ENCODE data around the gene C1S. TPM values are rescaled to one million over a fixed set of nuclear protein-coding genes. Genes with fewer than 3 reads are reported as not detected.

The C1S gene
- total and polyA plus RNA-seq, 9 of the 15 experiments (the other 6 are each of a cell fraction or from before 2014, with no cell fraction given) = 0.08 to 0.84 (median 0.27) TPM

DNA sequence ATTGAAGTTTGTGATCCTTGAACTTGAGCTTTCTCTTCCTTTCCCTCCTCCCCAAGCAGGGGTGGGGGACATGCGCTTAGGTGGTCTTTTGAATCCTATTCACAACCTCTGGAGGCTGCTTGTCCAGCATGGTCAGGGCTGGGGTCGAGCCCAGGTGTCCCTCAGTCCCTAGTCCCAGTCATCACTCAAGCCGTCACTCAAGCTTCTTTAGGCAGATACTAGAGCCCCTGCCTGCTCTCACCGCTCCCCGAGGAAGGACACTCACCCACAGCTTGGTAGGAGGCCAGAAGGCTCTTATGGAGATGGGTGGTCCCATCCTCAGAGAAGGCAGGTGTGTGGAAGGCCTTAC, 49.0 kb downstream of the C1S start:
- ChIA-PET POLR2A (interaction anchor here (0.6 to 3.3 kb wide), 3 partner anchors 22 to 165 kb away, joined by 3 to 23 read pairs (median 4); partner anchors contain the start of genes C12orf57 and RNU7-1), CTCF (ENCODE audit: low intra/inter-chr PET ratio) (interaction anchor here (0.5 to 3.3 kb wide), 3 partner anchors 49 to 165 kb away, joined by 4 to 25 read pairs (median 6); partner anchors contain the start of gene C1S)
- FAIRE-seq (no peak), DNase-seq (ENCODE audit: extremely low read depth in 1 of 4, low spot score in 3 of 4) (no peak), ATAC-seq (no peak)
- no peaks in the 10 kb centered on the region for H4K20me1 ChIP-seq (replicated peaks; ENCODE audit: control insufficient read depth, insufficient read depth, low read length)
- no peaks in the 10 kb centered on the region for H3K9me1 ChIP-seq (ENCODE audit: control insufficient read depth, insufficient read depth, low read length)
- H3K4me1 ChIP-seq (replicated peaks in 1 of 2; ENCODE audit: control insufficient read depth in 2 of 2, insufficient read depth in 2 of 2, low read length in 2 of 2) = peaks cover 10 to 21% of the 10 kb centered on the region in 2 experiments
- no peaks in the 10 kb centered on the region for H3K27me3 ChIP-seq (ENCODE audit: control insufficient read depth in 2 of 2, insufficient read depth in 2 of 2, low read length in 2 of 2)
- H3K9ac ChIP-seq (ENCODE audit: insufficient read depth in 1 of 2, low read depth in 2 of 2, low read length in 2 of 2) = peak overlapping the region; percentile 80 to 89; a peak in 3 of 4 replicates
- H3K36me3 ChIP-seq (ENCODE audit: control insufficient read depth, insufficient read depth, low read length) = peaks cover 15% of the 10 kb centered on the region; the same call in 2 of the 3 replicates
- 17% methylated on average over 5 of the region's 5 CpGs for WGBS (ENCODE audit: insufficient coverage, low coverage, missing lambda C conversion rate)
- peaks cover 3% of the 10 kb centered on the region for H3K9me3 ChIP-seq (replicated peaks; ENCODE audit: control insufficient read depth, insufficient read depth, low read depth, low read length)
- H2AFZ ChIP-seq (ENCODE audit: low read depth, low read length) = peak overlapping the region; percentile 90
- peak overlapping the region; percentile 51; the same call in 1 of the 2 replicates for H3K4me3 ChIP-seq
- intact Hi-C loops (cut with micrococcal nuclease) (loop anchor here (2.0 kb wide), 2 partner anchors 17 to 165 kb away; partner anchors contain the start of genes C12orf57 and C1R), in situ Hi-C loops (cut with MboI) (no loop called here)
- peak overlapping the region; percentile 94 for H3K27ac ChIP-seq (ENCODE audit: extremely low read depth, low read depth, low read length)
- BruUV-seq (replicated peaks) = no TSS peak
- TF ChIP-seq SETDB1 (IDR thresholded peaks at IDR 0.05; ENCODE audit: low read length) = no peak
- TF ChIP-seq HNRNPH1 (optimal IDR thresholded peaks at IDR 0.05; ENCODE audit: low read depth, low read length) = no peak
- peak; percentile 11 for TF ChIP-seq MEIS2 (IDR thresholded peaks at IDR 0.05; ENCODE audit: partially characterized antibody)
- no peak for TF ChIP-seq ETV6 (IDR thresholded peaks at IDR 0.05; ENCODE audit: borderline replicate concordance in 1 of 2, low read depth in 2 of 2, low read length in 1 of 2)
- TF ChIP-seq ETV6 (CRISPR knock-in tag; IDR thresholded peaks at IDR 0.05; ENCODE audit: borderline replicate concordance) = no peak
- peak; percentile 49; the same call in 1 of the 2 replicates for TF ChIP-seq PKNOX1 (IDR thresholded peaks at IDR 0.05)
- no peak for TF ChIP-seq E2F8 (IDR thresholded peaks at IDR 0.05; ENCODE audit: low read depth, partially characterized antibody)
- H3K79me2 ChIP-seq (ENCODE audit: control insufficient read depth, insufficient read depth, low read length) = peaks cover 41% of the 10 kb centered on the region
- H3K4me2 ChIP-seq (ENCODE audit: insufficient read depth, low read length) = peak overlapping the region; percentile 95

Measured in K562 (cell line).